ENCODE data around the gene AP2M1.
"Not testable (repeated sequence)": the region's sequence is repeated elsewhere in the genome, so short reads cannot be mapped to it uniquely, and the experiment has no call there.

Gene AP2M1

GRCh38 chr3:184156522-184156955, 18.1 kb upstream of the AP2M1 start:
- DNase-seq (ENCODE audit: low read depth in 2 of 2, low spot score in 1 of 2), result no peak

GRCh38 chr3:184157206-184157605, 17.4 kb upstream of the AP2M1 start:
- no peak for DNase-seq (ENCODE audit: low read depth in 2 of 2, low spot score in 1 of 2)

GRCh38 chr3:184158404-184158803, 16.3 kb upstream of the AP2M1 start:
- DNase-seq (ENCODE audit: low read depth in 2 of 2, low spot score in 1 of 2), result no peak

GRCh38 chr3:184160456-184160855, 14.2 kb upstream of the AP2M1 start:
- no peak for DNase-seq (ENCODE audit: low read depth in 2 of 2, low spot score in 1 of 2)

- not testable (repeated sequence) for DNase-seq (ENCODE audit: low read depth in 2 of 2, low spot score in 1 of 2)
These were observed 12.0 kb upstream of the AP2M1 start for GRCh38 chr3:184162571-184163070.

GRCh38 chr3:184164648-184165330, 9.9 kb upstream of the AP2M1 start:
- no peak for DNase-seq (ENCODE audit: low read depth in 2 of 2, low spot score in 1 of 2)

GRCh38 chr3:184165543-184165942, 9.1 kb upstream of the AP2M1 start:
- no peak for DNase-seq (ENCODE audit: low read depth in 2 of 2, low spot score in 1 of 2)

- DNase-seq (ENCODE audit: low read depth in 2 of 2, low spot score in 1 of 2), result no peak
These were observed 8.0 kb upstream of the AP2M1 start for GRCh38 chr3:184166671-184167070.

- DNase-seq (ENCODE audit: low read depth in 2 of 2, low spot score in 1 of 2), result no peak
These were observed 6.9 kb upstream of the AP2M1 start for GRCh38 chr3:184167786-184168185.

GRCh38 chr3:184168363-184169120, 6.1 kb upstream of the AP2M1 start:
- DNase-seq (ENCODE audit: low read depth in 2 of 2, low spot score in 1 of 2), result no peak

- no peak for DNase-seq (ENCODE audit: low read depth in 2 of 2, low spot score in 1 of 2)
These were observed 4.5 kb upstream of the AP2M1 start for GRCh38 chr3:184169896-184170875.

- no peak for DNase-seq (ENCODE audit: low read depth in 2 of 2, low spot score in 1 of 2)
These were observed 3.1 kb upstream of the AP2M1 start for GRCh38 chr3:184171562-184171961.

- no peak for DNase-seq (ENCODE audit: low read depth in 2 of 2, low spot score in 1 of 2)
These were observed 1.8 kb upstream of the AP2M1 start for GRCh38 chr3:184172681-184173373.

GRCh38 chr3:184173374-184173722, 1.3 kb upstream of the AP2M1 start:
- DNase-seq (ENCODE audit: low read depth in 2 of 2, low spot score in 1 of 2), result no peak

GRCh38 chr3:184174284-184174645, 390 bp upstream of the AP2M1 start:
- no peak for DNase-seq (ENCODE audit: low read depth in 2 of 2, low spot score in 1 of 2)

GRCh38 chr3:184175506-184175905, 851 bp downstream of the AP2M1 start:
- no peak for DNase-seq (ENCODE audit: low read depth in 2 of 2, low spot score in 1 of 2)

GRCh38 chr3:184175981-184176376, 1.3 kb downstream of the AP2M1 start:
- DNase-seq (ENCODE audit: low read depth in 2 of 2, low spot score in 1 of 2), result no peak

- no peak for DNase-seq (ENCODE audit: low read depth in 2 of 2, low spot score in 1 of 2)
These were observed 2.0 kb downstream of the AP2M1 start for GRCh38 chr3:184176377-184177330.

GRCh38 chr3:184177331-184177731, 2.7 kb downstream of the AP2M1 start:
- no peak for DNase-seq (ENCODE audit: low read depth in 2 of 2, low spot score in 1 of 2)
